ENCODE results near the gene CHSY1.

DNA sequence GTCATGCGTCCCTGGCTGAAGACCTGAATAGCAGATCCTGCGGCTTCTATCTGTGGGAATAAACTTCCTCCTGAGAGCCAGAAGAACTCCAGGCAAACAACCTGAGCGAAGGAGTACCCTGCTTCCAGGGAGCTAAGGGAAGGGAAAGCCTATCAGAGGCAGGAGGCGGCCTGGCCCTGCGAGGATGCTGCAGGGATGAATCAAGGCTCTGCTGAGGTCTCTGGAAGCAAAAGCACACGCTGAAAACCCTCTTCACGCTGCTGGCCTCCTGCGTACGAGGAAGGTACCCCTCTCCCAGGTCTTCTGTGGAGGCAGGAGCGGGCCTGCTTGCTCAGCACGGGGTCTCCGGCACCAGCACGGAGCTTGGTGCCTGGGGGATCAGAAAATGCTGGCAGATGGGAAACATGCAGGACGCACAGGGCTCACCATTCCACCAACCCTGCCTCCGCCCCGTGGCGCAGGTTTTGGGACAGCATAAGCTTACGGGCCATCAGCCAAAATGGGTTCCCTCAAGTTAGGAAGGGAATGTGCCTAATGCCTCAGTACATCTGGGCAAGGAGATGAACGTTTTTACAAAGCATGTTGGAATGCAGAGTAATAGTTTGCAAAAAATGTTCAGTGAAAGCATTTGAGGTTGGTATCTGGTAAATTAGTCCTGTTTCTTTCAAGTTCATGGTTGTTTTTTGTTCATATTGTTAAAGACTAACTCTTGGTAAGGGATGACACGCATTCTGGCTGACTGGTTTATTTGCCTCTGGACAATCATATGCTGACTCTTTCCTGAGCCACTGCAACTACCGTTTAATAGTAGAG, 72.3 kb downstream of the CHSY1 start:
- TF ChIP-seq EP300 (conservative IDR thresholded peaks at IDR 0.05; ENCODE audit: poor library complexity, severe bottlenecking) (no peak), REST (IDR thresholded peaks at IDR 0.05; ENCODE audit: borderline replicate concordance) (no peak), TAF1 (IDR thresholded peaks at IDR 0.05; ENCODE audit: low read depth) (no peak), RAD21 (conservative IDR thresholded peaks at IDR 0.05) (no peak), EZH2 (IDR thresholded peaks at IDR 0.05; ENCODE audit: borderline replicate concordance, insufficient read depth, low read length, poor library complexity, severe bottlenecking) (no peak)
- TF ChIP-seq, protein P1, sequence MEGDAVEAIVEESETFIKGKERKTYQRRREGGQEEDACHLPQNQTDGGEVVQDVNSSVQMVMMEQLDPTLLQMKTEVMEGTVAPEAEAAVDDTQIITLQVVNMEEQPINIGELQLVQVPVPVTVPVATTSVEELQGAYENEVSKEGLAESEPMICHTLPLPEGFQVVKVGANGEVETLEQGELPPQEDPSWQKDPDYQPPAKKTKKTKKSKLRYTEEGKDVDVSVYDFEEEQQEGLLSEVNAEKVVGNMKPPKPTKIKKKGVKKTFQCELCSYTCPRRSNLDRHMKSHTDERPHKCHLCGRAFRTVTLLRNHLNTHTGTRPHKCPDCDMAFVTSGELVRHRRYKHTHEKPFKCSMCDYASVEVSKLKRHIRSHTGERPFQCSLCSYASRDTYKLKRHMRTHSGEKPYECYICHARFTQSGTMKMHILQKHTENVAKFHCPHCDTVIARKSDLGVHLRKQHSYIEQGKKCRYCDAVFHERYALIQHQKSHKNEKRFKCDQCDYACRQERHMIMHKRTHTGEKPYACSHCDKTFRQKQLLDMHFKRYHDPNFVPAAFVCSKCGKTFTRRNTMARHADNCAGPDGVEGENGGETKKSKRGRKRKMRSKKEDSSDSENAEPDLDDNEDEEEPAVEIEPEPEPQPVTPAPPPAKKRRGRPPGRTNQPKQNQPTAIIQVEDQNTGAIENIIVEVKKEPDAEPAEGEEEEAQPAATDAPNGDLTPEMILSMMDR (IDR thresholded peaks at IDR 0.05; ENCODE audit: poor library complexity, severe bottlenecking): no peak

Data from neural cell (in vitro differentiated cells).